ENCODE measurements around the gene LBH.

GRCh38 chr2:30280596-30281434 lies 49.5 kb downstream of the LBH start:
- TF ChIP-seq CTCF (IDR thresholded peaks at IDR 0.05): no peak
- TF ChIP-seq POLR2A (IDR thresholded peaks at IDR 0.05): no peak
